HG03066 (cell line): ENCODE results near the gene RAD54L.
"Not testable (repeated sequence)": the region's sequence is repeated elsewhere in the genome, so short reads cannot be mapped to it uniquely, and the experiment has no call there.

ENCODE experiments used
- ATAC-seq: cut with Tn5 transposase; IDR thresholded peaks from one replicate; pipeline ENCODE4 v1.9.1; 2021; ENCODE audit warnings: low read depth; ENCODE audit not compliant: unreplicated experiment

Gene RAD54L

DNA sequence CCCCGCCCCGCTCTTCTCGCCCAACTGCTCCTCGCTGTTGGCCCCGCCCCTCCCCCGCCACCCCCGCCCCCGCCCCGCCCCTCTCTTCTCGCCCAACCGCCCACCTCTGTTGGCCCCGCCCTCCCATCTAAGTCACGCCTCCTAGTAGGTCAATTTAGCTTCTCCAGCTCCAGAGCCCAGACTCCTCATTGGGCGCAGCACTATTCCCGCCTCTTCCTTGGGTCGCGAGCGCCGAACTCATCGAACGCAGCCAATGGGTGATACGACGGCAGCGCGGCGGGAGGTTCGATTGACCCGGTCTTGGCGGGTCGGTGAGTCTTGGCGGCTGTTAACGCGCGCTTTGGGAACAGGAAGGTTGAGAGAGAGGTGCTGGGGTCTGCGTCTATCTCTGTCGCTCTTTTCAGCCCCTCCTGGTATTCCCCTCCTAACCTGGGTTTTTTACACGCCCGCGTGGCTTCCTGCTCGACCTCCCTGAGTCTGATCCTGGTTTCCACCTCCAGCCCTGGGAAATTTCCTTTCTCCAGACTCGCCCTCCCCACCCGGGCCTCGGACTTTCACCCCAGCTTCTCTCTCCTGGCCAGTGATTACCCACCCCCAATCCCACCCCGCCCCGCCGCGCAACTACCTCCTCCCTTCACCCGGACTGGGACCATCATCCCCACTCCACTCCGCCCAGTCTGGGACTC is at the start of gene RAD54L:
Gene RAD54L (plus strand): TSS at position 328 of the 686 bp plus-strand sequence. CDS start 643 bp downstream, outside the sequence.
- ATAC-seq = peak; percentile 94

DNA sequence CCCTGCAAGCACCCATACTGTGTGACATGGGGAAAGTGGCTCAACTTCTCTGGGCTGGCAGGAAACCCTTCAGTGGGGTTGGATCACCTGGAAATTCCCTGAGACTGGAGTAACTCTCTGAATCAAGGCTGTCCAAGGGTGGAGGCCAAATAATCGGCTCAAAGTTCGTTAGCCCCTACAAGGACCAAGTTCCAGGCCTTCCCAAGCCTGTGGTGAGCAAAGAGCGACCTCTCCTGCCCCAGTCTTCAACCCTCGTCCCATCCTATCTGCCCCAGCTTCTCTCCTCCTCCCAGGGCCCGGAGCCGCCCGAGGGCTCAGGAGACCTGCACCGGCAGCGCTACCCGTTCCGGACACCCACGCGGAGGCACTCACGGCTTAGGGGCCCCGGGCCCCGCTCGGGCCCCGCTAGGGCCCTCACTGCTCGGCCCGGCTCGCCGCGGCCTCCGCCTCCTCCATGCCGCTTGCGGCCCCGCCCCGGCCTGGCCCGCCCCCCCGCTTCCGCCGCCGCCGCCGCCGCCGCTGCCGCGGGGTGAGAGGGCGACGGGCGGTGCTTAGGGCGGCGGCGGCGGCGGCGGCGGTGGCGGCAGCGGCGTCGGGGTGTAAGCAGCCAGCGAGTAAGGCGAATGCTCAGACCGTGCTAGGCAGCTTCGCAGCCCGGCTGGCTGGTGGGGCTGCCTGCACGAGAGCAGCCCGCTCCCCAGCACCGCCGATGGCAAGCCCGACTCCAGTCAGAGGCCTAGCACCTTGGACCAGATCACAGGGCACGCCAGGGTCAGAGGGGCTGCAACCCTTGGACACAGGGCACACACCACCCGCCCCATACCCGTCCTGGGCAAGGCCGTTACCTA is 49.4 kb upstream of the RAD54L start, which contains the start of gene POMGNT1:
Gene POMGNT1 (minus strand): TSS at position 471 of the 848 bp plus-strand sequence. CDS start 613 bp downstream, outside the sequence.
- ATAC-seq = peak; percentile 74

GRCh38 chr1:46199233-46199749 is 48.3 kb upstream of the RAD54L start:
- no peak for ATAC-seq

DNA sequence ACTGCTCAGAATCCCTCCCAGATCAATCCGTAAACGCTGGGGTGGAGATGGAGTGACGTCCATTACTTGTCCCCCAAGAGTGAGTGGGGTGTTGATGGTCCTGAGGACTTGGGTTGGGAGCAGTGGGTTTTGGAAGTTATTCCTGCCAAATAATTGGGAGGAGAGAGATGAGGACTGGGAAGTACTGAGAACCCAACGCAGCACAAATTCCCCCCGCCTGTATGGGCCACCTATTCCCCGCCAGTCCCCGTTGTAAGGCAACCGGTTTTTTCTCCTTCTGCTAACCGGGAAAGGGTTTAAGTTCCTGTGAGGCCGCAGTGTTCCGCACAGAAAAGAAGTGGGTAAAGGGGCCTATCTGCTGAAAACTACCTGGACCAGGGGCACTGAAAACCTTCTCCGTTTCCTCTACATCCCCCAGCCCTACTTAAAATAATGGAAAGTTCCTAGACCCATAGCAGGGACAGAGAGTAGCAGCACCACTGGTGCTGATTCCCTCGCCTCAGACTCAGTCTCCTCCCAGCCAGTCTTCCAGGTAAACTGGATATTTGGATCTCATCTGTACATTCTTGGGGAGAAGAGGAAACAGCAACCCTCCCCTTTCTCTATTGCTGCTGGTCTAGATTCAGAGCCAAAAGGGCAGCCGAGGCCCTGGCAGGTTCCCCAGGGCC is 43.7 kb upstream of the RAD54L start:
- ATAC-seq = no peak

DNA sequence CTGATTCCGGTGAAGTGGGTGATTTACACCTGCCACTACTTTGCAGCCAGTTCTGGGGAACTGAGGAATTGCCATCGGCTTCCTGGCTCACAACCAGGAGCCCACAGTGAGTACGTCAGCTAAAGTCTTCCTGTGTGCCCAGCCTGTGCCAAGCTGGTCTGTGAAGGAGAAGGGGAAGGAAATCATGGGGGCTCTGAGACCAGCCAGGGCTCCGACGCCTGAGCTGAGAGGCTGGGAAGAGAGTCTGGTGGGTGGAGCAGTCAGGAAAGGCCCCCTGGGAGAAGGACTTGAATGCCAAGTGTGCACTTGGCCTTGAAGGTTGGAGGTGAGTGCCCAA is 43.2 kb upstream of the RAD54L start:
- ATAC-seq = no peak

DNA sequence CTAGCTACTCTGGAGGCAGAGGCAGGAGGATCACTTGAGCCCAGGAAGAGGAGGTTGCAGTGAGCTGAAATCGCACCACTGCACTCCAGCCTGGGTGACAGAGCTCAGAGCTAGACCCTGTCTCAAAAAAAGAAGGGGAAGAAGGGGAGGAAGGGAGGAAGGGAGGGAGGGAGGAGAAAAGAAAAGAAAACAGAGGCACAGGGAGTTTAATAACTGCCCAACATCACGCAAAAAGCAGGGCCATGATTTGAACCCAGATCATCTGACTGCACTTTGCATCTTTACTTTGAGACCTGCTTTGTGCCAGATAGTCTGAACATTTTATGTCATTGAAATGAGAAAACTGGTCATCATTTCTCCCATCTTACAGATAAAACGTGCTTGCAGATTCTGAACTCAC is 42.4 kb upstream of the RAD54L start:
- ATAC-seq = no peak

DNA sequence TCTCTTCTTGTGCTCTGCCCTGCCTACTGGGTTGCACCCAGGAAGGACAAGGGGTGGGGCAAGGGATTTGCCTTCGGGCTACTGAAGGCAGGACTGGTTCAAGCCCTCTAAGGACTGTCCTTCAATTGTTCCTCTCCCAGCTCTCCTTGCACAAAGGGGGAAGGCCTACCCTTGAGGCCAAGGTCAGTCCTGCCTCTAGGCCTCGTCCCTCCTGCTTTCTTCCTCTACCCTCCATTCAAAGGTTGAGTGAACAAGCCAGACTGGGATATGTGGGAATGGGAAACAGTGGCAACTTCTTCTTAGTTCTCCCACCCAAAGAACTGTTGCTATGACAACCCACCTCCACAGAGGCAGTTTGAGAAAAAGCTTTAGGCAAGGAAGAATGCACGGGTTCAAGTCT is 41.8 kb upstream of the RAD54L start:
- no peak for ATAC-seq

GRCh38 chr1:46206399-46206798 is 41.2 kb upstream of the RAD54L start:
- no peak for ATAC-seq

- ATAC-seq = no peak
These were observed 37.0 kb upstream of the RAD54L start for GRCh38 chr1:46210561-46210960.

- no peak for ATAC-seq
These were observed 36.5 kb upstream of the RAD54L start for GRCh38 chr1:46211051-46211450.

DNA sequence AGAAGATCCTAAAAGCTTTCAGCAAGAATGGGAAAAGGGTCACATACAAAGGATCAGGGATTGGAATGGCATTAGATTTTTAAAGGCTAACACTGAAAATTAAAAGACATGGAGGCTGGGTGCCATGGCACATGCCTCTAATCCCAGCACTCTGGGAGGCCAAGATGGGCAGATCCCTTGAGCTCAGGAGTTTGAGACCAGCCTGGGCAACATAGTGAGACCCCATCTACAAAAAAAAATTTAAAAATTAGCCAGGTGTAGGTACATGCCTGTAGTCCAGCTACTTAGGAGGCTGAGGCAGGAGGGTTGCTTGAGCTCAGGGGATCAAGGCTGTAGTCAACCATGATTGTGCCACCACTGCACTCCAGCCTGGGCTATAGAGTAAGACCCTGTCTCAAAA is 32.1 kb upstream of the RAD54L start:
- no peak for ATAC-seq

GRCh38 chr1:46218443-46218842 is 29.1 kb upstream of the RAD54L start:
- ATAC-seq = no peak

- no peak for ATAC-seq
These were observed 27.7 kb upstream of the RAD54L start for GRCh38 chr1:46219551-46220520.

DNA sequence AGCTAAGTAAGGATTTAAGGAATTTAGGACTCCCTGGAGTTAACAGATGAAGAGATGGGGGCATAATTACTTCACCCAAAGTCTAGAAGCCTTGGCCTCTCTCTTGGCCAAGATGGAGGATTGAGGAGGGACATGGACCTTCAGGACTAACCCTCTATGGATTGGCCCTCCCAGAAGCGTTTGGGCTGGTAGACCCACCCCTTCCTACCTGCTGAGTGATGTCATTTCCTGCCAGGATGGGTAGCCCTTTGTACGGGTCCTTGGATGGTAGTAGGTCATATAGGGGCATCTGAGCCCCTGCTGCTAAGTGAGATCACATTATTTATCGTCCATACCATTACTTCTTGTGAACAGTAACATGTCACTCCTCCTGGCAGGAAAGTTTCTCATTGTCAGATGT is 26.8 kb upstream of the RAD54L start:
- ATAC-seq = no peak

DNA sequence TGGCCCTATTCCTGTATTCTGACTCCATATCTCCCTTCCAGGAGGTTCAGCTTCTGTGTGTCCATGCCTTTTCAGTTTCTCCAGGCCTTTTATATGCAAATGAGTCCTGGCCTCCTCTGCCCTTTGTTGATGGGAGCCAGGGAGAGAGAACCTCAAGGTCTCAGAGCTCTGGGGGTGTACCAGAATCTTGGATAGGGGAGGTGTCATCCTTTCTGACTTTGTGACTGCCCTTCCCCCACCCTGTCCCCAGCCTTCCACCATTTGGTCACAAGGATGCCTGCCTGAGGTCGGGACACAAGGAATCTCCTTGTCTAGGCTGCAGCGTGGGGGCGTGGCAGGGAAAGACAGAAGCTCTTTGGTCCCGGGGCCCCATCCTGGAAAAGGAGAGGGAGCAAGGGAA is 25.8 kb upstream of the RAD54L start:
- no peak for ATAC-seq

DNA sequence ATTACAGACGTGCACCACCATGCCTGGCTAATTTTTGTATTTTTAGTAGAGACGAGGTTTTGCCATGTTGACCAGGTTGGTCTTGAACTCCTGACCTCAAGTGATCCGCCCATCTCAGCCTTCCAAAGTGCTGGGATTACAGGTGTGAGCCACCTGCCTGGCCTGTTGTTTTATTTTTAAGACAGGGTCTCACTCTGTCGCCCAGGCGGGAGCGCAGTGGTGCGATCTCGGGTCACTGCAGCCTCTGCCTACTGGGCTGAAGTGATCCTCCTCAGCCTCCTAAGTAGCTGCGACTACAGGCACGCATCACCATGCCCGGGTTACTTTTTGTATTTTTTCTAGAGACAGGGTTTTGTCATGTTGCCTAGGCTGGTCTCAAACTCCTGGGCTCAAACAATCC is 24.5 kb upstream of the RAD54L start:
- ATAC-seq = not testable (repeated sequence)

GRCh38 chr1:46223472-46223943 is 24.1 kb upstream of the RAD54L start:
- ATAC-seq = no peak

- ATAC-seq = no peak
These were observed 22.6 kb upstream of the RAD54L start for GRCh38 chr1:46224966-46225365.

DNA sequence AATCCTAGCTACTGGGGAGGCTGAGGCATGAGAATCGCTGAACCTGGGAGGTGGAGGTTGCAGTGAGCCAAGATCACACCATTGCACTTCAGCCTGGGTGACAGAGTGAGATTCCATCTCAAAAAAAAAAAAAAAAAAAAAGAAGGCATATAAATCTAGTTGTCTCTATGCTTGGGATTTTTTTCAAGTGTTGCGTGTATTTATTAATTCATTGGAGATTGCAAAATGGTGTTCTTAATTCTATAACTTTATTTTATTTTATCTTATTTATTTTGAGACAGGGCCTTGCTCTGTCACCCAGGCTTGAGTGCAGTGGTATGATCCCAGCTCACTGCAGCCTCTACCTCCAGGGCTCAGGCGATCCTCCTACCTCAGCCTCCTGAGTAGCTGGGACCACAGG is 16.3 kb upstream of the RAD54L start:
- not testable (repeated sequence) for ATAC-seq

DNA sequence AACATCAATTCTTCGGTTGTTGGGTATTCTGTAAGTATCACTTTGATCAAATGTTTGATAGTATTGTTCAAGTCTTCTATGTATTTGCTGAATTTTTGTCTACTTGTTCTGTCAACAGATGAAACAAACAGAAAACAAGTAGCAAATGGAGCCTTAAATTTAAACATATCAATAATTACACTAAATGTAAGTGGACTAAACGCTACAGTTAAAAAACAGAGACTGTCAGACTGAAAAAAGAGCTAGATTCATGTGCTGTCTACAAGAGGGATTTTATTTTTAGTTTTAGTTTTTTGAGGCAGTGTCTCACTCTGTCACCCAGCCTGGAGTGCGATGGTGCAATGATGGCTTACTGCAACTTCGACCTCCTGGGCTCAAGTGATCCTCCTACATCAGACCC is 10.7 kb upstream of the RAD54L start:
- ATAC-seq = no peak
